Karpas-422 (cell line): ENCODE results near the gene RPS29. TPM values are rescaled to one million over a fixed set of nuclear protein-coding genes. Genes with fewer than 3 reads are reported as not detected.

Experiments used
- small RNA-seq: library from RNA; depleted of rRNA; stranded (forward); fragments of <200 nt; gene quantifications from one replicate; pipeline ENCODE3, GENCODE V24; 2014
- total RNA-seq: library from RNA; depleted of rRNA; stranded (reverse); fragments of >200 nt; shearing (Covaris generic); gene quantifications from 2 replicates; pipeline ENCODE4 v1.2.3, GENCODE V29; 2014; ENCODE audit warnings: low replicate concordance; rRNA removed

The RPS29 gene
- total RNA-seq, 1 experiment from 2014 or later = 11,491 TPM

Small RNAs within 50 kb of the gene (small RNA-seq; reads per million reads assigned to genes)
- gene AL139099.3 (not detected), gene AL139099.4 (not detected), gene RF00019 (not detected), gene RNA5SP384 (not detected)

Other genes with a start within 250 kb of the RPS29 start
- gene LRR1, start 12.6 kb upstream of the RPS29 start, total RNA-seq = 62.1 and 75.1 TPM in 2 replicates
- 396 and 770 TPM in 2 replicates for gene RPL36AL, start 34.2 kb upstream of the RPS29 start, total RNA-seq
- 74.0 and 82.5 TPM in 2 replicates for gene MGAT2, start 34.4 kb upstream of the RPS29 start, total RNA-seq
- 23.1 and 29.7 TPM in 2 replicates for gene DNAAF2, start 48.9 kb upstream of the RPS29 start, total RNA-seq
- gene POLE2, start 101.8 kb upstream of the RPS29 start, total RNA-seq = 21.0 and 51.0 TPM in 2 replicates
- 1.5 and 1.7 TPM in 2 replicates for gene KLHDC1, start 106.7 kb upstream of the RPS29 start, total RNA-seq
- 148 and 167 TPM in 2 replicates for gene KLHDC2, start 181.8 kb upstream of the RPS29 start, total RNA-seq